ENCODE results near the gene ZNF407. TPM values are rescaled to one million over a fixed set of nuclear protein-coding genes. Genes with fewer than 3 reads are reported as not detected.

ZNF407 gene
- total RNA-seq = 23.5 and 25.7 TPM in 2 replicates

DNA sequence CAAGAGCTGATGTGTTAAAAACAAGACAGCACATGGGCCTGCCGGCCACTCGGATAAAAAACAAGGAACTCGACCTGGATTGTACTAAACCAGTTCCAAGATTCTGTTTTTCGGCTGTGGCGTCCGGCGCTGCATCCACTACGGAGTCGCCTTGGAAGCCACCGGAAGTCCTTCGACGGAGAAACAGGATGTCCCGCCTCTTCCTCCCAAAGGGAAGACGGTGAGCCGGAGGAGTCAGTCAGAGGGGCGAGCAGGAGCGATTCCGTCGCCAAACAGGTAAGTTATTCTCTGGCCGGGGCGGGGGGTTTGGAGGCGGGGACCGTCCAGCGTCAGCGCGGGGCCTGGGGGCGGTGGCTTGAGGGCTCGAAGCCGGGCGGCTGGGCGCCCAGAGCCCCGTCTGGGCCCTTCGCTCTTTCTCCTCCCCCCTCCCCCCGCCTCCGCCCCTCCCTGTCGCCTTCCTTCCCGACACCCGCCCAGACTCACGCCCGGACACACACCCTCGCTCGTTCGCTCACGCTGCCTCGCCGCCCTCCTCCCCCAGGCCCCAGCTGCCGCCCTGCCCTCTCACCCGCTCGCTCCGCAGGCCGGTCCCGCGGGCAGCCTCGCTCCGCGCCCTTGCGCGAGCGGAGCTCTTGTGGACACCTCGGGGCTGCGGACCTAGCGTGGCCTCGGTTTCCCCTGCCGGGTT, at the start of gene ZNF407:
Gene ZNF407 (plus strand): TSS at position 209 of the 688 bp plus-strand sequence. CDS start 33,150 bp downstream, outside the sequence.

Other genes starting within 250 kb of the ZNF407 start
- not detected in 2 replicates for gene DIPK1C, start 140.6 kb upstream of the ZNF407 start, total RNA-seq
- gene CNDP2, start 101.5 kb upstream of the ZNF407 start, total RNA-seq = 34.8 and 35.1 TPM in 2 replicates
- gene CNDP1, start 63.4 kb upstream of the ZNF407 start, total RNA-seq = 0.11 and 0.26 TPM in 2 replicates

All from articular chondrocyte of knee joint (primary cell).